COLO668 (cell line): Measurements from ENCODE around the gene NOL9.
A peak's percentile ranks its signal among the peaks of the same experiment; 100 is the strongest.
"Not testable (repeated sequence)": the region's sequence is repeated elsewhere in the genome, so short reads cannot be mapped to it uniquely, and the experiment has no call there.

Experiments used
- DNase-seq: peaks from one replicate; lab custom pipeline; 2025; ENCODE audit not compliant: unreplicated experiment; lab: John Stamatoyannopoulos, UW

Gene NOL9

DNA sequence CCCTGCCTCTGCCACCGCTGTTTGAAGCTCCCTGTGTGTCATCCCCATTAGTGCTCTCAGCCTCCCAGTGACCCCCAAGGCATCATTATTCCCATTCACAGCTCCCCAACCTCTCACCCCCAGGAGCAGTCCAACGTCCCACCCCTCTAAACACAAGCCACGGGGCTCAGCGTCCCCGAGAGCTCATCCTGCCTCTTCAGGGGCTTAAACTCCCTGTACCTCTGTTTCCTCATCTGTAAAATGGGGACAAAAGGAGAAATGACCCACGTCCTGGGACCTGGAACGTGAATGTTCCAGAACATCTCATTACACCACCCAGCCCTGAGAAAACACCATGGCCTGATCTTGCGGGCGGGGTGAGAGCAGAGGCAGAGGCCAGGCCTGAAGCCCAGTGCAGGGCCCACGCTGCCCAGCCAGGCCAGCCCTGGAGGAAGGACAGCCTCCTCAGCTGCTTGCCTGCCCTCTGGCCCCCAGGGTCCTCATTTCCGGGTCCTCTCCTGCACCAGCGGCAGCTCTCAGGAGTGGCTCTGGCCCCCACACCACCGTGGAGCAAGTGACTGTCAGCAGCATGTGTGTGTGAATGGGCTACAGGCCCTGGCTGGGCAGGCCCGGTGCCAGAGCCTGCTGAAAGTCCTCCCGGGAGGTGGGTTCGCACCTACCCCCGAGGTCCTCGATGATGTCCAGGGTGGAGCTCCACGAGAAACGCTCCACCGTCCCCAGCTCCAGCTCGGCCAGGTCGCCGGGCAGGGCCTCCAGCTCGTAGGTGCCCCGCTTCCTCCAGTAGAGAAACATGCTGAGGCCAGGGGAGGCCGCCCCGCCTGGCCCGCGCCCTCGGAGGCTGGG is 48.7 kb downstream of the NOL9 start:
- DNase-seq = no peak

DNA sequence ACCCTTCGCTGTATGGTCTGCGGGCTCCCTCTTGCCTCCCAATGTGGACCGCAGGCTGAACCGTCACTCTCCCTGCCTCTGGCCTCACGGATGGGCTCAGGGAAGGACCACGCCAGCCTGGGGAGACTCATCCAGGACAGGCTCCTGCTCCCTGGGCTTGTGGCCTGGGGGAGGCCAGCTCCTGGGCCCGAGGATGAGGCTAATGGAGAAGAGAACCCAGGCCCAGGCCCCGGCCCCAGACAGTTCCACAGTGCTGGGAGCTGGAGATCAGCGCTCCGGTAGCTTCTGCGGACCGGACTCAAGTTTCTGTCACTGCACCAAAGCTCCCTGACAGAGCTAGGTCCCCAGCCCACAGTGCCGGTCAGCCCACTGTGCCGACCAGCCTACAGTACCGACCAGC is 49.4 kb downstream of the NOL9 start:
- no peak for DNase-seq

DNA sequence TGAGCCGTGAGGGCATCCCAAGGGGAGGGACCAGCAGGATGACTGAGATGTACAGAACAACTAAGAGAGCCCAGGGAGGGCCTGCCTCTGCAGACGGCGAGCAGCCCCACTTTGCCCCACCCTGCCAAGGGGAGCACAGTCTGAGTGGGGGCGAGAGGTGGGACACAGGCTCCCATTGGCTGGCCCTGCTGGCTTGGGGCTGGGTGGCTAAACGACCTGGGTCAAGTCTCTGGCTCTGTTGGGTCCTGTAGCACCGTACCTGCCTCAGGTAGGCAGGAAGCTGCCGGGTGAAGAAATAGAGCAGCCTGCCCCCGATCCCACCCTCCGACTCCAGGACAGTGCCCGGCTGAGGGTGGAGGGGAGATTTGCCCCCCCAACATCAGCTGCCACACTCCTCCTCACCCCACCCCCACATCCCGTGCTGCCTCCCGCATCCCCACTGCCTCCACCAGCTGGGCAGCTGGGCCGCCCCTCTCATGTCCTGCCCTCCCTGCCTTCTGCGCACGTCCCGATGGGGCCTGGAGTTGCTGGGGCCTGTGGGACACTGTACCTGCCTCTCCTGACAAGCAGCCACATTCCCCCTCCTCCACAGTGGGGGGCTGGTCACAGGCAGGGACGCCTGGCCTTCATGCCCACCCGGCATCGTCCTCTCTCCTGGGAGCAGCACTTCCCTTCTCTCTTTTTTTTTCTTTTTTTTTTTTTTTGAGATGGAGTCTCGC is 50.3 kb downstream of the NOL9 start:
- DNase-seq = no peak

DNA sequence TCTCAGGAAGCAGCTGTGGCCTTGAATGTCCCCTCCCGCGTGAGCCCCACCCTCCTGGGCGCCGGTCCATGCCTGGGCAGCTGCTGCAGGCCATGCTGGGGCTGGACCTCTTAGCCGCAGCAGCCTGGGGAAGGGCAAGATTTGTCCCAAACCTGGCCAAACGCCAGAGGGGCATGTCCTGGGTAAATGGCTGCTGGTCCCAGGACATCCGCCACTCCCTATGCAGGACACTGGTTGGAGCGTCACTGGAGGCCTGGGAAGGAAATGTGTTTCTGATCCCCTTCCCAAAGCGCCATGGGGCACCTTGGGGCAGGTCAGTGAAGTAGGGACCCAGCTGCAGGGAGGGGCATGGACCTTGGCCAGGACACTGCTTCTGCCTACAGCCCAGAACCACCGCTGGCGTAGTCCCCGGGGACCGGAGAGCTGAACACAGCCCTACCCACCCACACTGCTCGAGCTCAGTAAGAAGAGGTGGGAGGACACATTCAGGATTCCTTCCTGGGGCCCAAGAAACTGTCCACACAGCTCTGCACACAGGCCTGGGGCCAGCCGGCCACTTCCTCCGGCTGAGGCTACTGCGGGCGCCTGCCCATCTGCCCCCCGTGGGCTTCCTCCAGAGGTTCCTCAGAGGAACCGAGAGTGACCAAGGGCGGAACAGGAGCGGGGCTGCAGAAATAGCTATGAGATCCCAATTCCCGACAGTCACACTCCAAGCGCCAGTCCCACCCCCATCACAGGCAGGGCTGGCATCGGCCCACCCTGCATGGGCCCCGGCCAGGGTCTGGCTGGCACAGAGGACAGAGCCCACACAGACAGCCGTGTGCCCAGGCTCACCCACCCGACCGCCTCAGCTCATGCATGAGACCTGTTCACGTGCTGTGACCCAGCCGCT is 52.1 kb downstream of the NOL9 start:
- DNase-seq = no peak

DNA sequence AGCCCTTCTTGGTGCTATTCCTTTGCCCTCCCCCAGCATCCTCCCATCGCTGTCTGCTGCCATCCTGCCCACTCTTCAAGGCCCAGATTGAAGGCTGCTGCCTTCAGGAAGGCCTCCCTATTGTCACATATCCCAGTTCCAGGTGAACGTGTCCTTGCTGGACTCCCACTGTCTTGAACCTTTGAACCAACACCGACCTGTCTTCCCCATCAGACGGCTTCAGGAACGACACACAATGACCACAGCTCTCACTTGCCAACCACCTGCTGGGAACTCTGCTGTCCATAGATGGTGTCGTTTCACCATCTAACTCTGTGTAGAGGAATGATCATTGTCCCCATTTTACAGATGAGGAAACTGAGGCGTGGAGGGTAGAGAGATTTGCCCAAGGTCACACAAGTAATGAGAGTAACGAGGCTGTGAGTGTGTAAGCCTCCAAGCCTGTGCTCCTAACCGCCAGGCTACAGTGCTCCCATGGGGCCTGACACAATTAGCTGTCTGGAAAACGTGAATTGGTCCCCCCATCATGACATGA is 53.0 kb downstream of the NOL9 start:
- no peak for DNase-seq

DNA sequence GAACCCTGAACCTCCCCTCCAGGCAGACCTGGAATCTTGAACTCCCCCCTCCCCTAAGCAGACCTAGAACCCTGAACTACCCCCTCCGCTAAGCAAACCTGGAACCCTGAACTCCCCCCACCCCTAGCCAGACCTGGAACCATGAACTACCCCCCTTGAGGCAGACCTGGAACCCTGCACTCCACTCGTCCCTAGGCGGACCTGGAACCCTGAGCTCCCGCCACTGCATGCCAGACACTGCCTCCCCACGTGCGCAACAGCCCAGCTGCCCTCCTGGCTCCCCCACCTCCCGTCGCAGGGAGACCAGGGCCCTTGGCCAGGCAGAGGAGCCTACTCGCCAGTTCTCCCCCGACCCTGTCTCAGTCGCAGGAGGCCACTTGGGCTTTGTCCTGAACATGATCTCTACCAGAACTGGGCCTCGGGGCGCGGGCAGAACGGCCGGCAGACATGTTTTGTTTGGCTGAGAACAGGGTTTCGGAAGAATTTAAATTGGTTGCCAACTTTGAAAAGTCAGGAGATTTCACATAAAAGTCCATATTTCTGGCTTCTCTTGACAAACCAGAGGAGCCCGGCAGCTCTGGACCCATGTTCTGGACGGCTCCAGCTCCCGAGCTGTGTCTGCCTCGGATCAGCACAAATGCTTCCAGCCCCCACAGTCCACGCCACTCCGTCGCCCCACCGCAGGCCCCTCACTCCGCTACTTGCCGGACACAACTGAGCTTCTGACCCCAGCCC is 53.6 kb downstream of the NOL9 start:
- DNase-seq = no peak

DNA sequence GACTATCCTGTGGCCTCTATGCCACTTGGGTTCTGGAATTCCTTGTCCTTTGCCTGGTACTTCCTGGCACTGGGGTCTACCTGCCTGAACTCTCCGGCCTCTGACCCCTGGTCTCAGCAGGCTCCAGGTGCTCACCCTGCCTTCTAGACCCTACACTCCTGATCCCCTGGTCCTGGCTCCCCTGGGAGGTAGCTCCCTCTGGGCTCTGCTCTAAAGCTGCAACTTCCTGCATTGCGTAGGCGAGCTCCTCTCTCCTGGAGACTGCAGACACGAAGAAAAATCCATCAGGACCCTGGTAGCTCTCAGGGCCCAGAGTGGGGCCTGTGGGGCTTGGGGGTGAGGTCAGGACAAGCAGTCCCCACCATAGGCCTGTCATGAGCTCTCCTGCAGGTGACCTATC is 55.0 kb downstream of the NOL9 start:
- DNase-seq = no peak

DNA sequence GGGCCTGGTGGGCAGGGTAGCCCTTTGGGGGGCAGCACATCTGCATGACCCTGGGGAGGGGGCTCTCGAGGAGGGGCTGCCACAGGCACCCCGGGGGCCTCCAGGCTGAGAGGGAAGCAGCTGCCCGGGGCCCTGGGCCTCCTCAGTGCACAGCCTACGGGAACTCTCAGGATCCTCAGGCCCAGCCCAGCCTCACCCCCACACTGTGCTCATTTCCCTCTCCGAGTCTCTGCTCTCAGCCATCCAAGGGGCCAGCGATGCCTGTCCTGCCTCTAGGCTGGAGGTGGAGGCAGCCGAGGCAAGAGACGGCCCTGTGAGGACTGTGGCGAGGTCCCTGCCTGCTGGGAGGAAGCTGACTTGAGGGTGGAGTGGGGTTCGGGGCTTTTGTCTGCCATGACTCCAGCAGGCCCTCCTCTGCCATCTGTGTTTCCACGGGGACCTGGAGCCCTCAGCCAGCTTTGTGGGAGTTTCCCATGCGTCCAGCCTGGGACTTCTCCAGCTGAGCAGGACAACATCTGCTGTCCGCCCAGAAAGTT is 55.7 kb downstream of the NOL9 start:
- DNase-seq = no peak

DNA sequence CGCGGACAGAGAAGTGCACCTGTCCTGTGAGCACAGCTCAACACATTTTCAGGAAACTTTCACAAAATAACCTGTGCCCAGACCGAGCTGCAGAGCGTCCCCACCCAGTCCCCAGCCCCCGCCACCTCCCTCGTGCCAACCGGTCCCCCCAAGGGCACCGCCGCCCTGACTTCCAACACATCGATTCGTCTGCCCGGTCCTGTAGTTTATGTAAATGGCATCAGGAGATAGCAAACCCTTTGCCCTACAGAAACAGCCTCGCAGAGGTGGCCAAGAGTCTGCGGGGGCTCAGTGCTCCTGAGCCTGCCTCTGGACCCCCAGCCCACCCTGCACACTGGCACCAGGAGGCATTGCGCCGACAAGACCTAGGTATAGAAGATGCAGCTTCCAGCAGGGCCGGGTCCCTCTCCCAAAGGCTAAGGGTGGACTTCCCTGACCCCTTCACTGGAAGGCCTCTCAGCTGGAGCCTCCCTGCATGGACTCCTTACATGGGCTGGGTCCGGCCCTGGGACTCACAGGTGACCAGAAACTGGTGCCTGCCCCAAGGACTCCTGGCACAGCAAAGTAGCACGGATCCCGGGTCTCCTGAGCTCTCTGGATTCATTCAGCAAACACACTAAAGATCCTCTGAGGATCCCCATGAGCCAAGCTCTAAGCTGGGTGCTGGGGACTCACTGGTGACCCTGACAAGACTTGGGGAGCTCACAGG is 56.3 kb downstream of the NOL9 start:
- DNase-seq = no peak

DNA sequence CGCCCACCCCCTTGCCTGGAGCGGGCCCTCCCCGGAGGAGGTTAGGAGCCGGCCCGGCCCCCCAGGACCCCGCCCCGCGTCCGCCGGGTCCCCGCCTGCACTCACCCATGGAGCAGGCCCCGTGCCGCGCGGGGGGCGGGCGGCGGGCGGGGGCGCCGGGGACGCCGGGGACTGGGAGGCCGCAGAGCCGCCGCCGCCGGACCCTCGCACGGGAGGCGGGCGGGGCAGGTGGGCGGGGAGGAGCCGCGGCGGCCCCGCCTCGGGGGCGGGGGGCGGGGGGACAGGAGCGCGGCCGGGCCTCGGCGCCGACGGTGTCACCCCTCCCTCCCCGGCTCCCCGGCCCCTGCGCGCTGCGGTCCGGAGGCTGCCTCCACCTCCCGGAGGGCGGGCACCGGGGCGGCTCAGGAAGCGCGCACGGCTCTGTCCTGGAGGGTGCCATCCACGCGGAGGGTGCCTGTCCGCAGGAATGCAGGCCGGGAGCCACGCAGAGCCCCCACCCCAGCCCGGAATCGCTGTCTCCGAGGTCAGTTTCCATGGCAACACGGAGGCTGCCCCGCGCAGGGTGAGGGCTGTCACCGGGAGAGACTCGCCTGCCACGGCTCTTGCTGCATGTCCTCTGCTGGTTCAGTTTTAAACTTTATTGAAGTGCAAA is 57.0 kb downstream of the NOL9 start:
- peak; percentile 67 for DNase-seq

DNA sequence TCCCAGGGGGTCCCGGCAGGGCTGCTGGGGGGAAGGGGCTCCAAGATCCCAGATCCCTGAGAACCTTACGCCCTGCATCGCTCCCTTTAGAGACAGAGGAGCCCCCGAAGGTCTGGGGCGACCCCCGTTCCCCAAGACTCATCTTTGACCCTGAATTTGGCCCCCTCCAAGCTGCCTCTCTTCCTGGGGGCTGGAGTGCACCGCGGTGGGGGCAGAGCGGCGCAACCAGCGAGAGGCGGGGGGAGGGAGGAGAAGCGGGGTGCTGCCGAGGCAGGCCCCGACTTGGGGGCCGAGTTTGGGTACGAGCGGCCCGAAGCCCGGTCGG is 57.5 kb downstream of the NOL9 start:
- DNase-seq = no peak

DNA sequence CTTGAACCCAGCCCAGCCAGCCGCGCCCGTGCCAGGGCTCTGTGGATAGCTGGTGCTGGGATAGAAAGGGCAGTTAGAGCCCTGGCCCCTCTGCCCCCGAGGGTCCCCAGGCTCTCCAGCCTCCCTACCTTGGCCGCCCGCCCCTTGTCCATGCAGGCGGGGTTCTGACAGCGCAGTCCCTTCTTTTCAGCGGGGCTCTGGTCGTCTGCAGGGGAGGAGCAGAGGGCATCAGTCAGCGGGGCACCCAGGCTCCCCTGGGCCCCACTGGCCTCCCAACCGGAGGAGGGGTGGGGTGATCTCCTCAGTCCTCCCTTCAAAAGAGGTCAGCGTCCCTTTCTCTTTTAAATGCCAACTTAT is 58.0 kb downstream of the NOL9 start:
- no peak for DNase-seq

DNA sequence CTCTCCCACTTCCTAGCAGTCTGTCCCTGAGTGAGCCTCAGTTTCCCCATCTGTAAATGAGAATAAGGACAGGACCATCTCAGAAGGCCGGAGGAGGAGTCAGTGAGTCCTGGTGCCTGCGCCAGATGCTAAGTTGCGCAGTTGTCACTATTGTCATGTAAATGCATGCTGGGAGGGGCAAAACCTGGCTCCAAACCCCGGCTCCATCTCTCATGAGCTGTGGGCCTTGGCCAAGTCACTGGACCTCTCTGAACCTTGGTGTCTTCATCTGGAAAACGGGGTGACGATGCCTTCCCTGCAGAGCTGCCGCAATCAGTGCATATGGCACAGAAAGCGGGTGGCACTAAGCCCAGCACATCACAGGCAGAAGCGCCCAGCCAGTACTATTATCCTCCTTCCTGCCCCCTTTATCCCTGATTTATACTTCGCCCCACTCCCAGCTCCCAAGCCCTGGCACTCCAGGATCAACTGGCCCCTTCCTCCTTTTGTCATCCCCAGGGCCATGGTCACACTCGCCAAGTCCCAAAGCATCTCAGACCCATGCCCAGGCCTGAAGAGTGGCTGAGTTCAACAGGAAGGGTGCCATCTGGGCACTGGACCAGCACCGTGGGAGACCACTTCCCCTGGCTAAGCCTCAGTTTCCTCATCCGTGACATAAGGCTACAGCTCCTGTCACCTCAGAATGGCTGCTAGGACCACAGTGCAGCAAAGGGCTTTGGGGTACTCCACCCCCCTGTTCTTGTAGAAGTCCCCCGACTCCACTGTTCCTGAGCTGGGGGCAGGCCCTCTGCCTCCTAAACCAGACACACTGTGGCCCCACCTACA is 58.6 kb downstream of the NOL9 start:
- no peak for DNase-seq

DNA sequence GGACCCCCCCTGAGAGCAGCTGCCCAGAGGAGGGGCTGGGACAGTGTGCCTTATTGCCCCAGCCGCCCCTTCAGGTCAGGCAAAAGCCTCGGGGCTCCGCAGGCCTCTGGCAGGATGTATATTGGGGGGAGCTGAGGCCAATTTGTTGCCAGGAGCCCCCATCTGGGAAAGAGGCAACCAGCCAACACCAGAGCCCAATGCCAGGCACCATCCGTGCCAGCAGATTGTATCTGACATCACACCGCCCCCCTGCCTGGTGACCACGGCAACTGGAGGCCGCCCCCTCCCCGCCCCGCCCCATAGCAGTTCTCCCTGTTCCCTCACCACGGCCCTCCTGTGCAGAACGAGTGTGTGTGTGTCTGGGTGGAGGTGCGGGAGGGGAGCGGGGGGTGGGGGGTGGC is 59.3 kb downstream of the NOL9 start:
- DNase-seq = no peak

DNA sequence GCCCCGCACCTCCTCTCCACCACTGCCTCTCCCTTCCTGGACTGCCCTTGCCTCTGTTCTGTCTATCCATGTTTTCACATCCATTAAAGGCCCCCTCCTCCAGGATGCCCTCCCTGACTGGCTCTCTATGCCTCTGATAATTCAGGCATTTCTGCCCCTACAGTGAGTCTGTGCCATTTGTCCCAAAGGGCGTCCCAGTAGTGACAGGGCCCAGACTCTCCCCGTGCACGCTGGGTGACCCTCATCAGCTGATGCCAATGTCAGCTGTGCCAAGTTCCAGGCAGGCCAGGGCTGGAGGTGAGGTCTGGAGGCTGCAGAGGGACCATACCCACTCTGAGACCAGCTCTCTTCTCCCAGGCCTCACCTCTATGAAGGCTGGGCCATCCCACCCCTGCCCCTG is 59.7 kb downstream of the NOL9 start:
- no peak for DNase-seq

DNA sequence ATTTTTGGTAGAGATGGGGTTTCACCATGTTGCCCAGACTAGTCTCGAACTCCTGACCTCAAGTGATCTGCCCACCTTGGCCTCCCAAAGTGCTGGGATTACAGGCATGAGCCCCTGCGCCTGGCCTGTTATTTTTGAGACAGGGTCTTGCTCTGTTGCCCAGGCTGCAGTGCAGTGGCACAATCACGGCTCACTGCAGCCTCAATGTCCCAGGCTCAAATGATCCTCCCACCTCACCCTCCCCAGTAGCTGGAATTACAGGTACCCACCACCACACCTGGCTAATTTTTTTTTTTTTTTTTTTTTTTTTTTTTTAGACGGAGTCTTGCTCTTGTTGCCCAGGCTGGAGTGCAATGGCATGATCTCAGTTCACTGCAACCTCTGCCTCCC is 60.5 kb downstream of the NOL9 start:
- DNase-seq = not testable (repeated sequence)

DNA sequence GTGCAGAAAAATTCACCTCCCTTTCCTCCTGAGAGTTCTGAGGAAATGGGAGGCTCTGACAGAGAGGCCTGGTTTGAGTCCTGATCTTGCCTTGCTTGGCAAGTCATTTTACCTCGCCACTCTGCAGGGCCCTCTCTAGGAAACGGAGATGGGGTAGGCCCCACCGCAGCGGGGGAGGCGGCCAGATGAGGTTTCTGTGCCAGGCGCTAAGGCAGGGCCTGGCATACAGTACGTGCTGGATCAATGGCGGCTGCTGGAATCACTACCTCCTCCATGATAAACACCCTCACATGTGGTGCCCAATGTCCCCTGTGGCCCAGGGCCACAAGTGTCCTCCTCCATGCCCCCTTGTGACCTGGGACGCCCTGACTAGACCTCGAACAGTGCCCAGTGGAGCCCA is 62.3 kb downstream of the NOL9 start:
- DNase-seq = no peak

DNA sequence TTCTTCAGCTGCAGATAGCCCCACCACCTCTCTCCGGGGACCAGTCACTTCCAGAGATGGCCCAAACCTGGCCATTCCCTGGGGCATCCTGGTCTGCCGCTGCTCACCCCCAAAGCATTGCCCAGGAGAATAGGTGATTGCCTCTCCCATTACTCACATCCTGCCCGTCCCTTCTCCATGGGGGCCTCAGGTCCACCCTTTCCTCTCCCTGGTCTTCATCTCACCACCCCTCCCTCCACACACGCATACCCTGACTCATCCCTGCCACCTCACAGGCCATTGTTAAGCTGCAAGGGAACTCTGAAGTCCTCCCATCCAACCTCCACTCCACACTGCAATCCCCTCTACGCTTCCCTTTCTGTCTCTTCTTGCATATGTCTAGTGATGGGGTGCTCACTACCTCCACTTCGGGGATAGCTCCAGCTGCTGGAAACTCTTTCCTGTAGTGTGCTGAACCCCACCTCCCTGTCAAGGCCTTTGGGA is 62.8 kb downstream of the NOL9 start, which contains the start of gene PLEKHG5:
Gene PLEKHG5 (minus strand): TSS at position 188 of the 483 bp plus-strand sequence. CDS start 14,096 bp downstream, outside the sequence.
- DNase-seq = no peak
